COLO829 (cell line): ENCODE results near the gene FMOD.

Experiments
- DNase-seq: peaks from one replicate; pipeline ENCODE4 v3.0.0; 2012; ENCODE audit warnings: low spot score

FMOD gene

DNA sequence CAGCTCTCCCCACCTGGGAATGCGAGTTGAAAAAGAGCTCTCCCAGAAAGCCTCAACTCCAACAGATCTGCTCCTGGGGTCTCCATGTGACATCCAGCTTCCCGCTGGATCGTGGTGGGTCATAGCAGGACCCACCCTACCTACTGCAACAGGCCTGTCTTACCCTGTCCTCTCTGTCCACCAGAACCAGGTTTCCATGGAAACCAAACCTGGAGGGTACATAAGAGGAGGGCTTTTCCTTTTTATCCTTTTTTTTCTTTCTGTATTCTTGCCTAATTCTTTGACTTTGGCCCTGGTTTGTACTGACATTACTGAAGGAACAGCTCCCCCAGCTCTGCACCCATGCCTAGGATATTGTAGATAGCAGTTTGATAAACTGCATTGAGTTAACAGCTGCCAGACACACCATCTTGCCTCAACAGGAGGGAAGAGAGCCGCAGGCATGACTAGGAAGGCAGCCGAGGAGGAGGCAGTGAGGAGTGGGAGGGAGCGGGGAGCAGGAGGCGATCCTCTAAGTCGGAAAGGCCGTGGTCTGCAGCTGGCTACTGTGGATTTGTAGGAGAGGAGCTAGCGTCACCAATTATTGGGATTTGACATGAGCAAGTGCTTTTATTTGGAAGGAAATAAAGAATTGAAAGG, 9.7 kb upstream of the FMOD start:
- DNase-seq = no peak

GRCh38 chr1:203359010-203359571, 8.2 kb upstream of the FMOD start:
- DNase-seq = no peak

DNA sequence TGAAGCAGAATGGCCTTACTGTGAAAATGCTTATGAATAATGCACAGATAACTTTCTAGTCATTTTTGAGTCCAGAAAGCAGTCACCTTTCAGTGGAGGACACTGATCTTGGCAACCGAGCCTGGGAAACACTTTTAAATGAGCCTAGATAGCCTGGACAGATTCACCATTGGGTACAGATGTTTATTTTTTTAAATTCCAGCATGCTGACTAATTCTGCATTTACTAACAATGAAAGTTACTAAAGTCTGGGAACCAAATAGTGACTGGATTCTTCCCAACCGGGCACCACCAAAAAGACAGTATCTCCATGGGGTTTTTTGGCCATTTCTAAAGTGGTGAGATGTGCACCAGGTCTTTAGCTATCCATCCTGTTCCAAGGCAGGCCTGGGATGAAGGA, 3.3 kb upstream of the FMOD start:
- peak; percentile 41 for DNase-seq

GRCh38 chr1:203353486-203353885, 2.6 kb upstream of the FMOD start:
- no peak for DNase-seq

- no peak for DNase-seq
Measured at GRCh38 chr1:203349773-203350524, 973 bp downstream of the FMOD start.

DNA sequence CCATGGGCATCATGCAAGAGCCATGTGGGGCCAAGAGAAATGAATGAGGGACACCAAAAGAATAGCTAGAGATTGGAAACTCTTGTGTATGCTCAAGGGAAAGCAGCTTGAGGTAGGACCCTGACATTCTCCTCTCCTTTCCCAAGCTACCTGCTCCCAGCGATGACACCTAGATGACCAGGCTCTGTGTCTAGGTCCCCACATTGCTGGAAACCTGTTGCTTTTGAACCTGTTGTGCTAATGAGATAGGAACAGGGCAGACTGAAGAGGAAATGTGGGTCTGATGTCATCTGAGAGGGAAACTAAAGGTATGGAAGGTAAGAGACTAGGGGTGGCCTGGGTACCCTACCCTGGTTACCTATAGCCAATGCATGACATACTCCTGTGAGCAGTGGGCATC, 1.8 kb downstream of the FMOD start:
- DNase-seq = no peak

DNA sequence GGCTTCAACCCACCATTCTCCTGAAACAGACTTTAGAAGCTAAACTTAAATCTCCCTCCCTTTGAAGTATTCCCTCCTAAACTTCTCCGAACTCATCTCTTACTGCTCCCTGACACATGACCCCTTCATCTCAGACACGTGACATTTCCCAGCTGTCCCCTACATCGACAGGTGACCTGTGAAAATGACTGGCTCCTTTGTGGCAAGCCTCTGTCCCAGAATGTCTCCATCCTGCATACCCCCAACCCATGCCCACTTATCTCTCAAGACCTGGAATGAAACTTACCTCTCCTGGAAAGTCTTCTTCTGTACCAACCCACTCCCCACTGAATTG, 4.2 kb downstream of the FMOD start:
- no peak for DNase-seq

- DNase-seq = peak; percentile 57
Measured at GRCh38 chr1:203346060-203346768, 4.7 kb downstream of the FMOD start.

DNA sequence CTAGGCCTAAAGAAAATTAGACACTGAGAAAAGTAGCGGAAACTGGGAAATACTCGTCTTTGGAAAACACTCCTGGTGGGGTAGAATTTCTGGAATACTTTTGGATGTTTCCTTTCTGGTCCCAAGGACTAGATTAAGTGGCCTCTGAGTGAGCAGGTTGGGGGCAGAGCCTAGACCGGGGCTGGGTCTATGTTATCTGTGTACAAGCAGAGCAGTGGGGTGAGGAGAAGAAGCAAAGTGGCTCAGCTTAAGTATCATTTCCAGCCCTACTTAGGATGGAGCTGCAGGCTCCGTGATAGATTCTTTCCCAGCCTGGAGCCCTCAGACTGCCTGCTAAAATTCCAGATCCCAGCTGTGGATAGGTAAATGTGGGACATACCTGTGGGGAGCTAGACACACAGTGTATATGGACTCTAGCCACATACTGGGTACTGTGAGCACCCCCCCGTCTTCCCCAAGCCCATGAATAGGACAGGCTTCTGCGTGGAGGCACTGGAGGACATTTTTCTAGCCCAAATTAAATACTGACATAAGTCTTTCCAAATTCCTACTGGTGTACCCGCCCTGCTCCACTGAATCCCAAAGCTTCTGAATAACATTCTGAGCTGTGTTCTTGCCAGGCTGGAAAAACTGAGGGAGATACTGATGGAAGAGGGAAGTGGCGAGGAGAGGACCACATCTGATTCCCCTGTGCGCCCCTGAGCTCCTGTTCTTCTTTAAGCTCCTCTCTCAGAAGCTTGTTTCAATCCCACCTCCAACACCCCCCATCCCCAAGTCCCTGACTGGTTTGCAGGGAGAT, 6.8 kb downstream of the FMOD start:
- DNase-seq = no peak

DNA sequence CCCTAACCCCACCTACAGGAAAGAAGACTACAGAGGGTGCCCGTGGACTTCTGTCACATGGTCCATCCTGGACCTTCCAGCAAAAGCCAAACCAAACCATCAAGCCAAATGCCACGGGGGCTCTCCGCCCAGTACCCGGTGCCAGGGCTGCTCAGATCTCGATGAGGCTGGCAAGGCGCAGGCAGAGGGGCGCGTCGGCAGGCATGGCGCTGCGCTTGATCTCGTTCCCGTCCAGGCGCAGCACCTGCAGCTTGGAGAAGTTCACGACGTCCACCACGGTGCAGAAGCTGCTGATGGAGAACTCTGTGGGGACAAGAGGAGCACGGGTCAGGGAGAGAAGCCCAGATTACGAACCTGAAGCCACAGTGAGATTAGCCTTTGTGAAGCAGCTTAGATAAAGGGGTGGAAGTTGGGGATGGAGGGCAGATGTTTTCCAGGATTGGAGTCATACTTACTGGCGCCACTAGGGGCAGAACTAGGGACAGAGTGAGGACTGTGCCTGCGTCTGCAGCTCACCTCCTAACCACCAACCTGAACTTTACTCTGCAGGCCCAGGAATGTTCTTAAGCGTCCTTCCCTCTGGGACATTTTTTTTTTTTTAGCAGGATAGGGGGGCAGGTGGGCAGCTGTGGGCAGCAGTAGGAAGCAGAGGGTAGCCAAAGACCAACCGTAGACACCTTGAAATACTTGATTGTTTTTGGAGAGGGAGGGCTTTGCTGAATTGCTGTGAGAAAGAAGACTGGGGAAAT, 8.6 kb downstream of the FMOD start:
- DNase-seq = peak; percentile 65

GRCh38 chr1:203340112-203340790, 10.7 kb downstream of the FMOD start:
- peak; percentile 96 for DNase-seq

GRCh38 chr1:203338335-203339036, 12.4 kb downstream of the FMOD start:
- DNase-seq = peak; percentile 81

GRCh38 chr1:203336097-203336496, 14.8 kb downstream of the FMOD start:
- DNase-seq = no peak

DNA sequence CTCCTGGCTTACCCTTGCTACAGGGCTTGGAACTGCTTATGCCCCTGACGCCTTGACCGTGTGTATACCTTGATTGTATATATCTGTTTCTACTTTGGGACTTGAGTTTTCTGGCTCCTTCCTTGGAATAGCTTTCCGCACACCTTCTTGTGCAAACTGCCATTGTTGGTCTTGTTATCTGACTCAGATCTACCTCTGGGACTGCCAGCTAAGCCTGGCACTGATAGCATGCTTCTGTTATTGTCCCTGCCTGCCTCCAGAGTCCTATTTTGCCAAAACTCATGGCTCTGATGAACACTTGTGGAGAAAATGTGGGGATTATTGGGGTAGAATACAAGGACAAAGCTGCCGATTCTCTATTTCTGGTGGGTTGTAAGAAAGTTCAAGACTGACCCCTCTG, 15.4 kb downstream of the FMOD start:
- DNase-seq = no peak

GRCh38 chr1:203331224-203331623, 19.7 kb downstream of the FMOD start:
- no peak for DNase-seq

- DNase-seq = no peak
Measured at GRCh38 chr1:203328714-203329122, 22.2 kb downstream of the FMOD start.

DNA sequence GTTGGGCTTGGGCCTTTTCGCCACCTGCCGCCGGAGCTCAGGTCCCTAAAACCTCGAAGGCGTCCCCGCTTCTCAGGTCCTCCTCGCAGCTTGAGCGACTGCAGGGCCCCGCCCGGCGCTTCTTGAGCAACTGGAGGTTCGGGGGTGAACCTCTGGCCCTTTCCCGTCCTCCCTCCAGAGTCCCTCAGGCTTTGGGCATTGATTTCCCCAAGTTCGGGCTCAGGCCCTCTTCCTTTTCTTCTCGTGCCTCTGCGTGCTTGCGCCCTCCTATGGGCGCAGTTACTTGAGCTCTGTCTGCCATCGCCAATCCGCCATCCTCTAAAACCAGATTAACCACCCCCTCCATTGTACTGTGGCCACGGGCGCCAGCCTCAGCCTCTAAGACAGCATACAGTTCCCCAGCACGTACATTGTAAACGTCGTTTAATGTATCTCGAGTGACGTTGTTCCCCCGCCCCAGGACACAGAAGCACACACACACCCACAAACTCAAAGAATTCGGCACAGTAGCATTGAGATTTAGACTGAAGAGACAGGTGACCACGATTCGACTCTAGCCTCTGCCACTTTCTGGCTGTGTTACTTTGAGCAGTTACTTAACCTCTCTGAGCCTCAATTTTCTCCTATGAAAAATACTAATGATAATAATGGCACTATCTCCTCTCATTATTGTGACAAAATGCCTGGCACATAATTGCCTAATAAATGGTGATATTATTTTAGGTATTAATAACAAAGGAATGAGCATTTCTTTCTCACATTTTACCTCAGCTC, 23.1 kb downstream of the FMOD start:
- peak; percentile 63 for DNase-seq

GRCh38 chr1:203326830-203327683, 23.9 kb downstream of the FMOD start:
- peak; percentile 92 for DNase-seq
